SK-N-MC (cell line): ENCODE results near the gene RHBDD1.

ENCODE experiments used
- EZH2 ChIP-seq: fragments of 200-600 bp; sonication (generic); IDR thresholded peaks from one replicate; pipeline ENCODE4 v1.6.1; 2017; ENCODE audit warnings: antibody characterized with exemption
- FOXP2 ChIP-seq: optimal IDR thresholded peaks from 2 replicates; pipeline ENCODE3; 2011; ENCODE audit warnings: mild to moderate bottlenecking, moderate library complexity; ENCODE audit not compliant: insufficient read depth; ENCODE audit errors: extremely low read length, control extremely low read depth

DNA sequence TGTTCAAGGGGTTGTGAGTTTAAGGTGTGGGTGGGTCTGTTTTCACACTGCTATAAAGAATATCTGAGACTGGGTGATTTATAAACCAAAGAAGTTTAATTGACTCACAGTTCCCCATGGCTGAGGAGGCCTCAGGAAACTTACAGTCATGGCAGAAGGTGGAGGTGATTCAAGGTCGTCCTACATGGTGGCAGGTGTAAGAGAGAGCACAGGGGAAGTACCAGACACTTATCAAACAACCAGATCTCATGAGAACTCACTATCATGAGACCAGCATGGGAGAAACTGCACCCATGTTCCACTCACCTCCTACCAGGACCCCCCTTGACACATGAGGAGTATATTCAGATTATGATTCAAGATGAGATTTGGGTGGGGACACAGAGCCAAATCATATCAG is 38.0 kb downstream of the RHBDD1 start:
- TF ChIP-seq EZH2 (no peak), FOXP2 (no peak)
